ENCODE data around the gene SLC48A1.

The SLC48A1 gene

GRCh38 chr12:47824198-47824597 lies 51.2 kb downstream of the SLC48A1 start:
- no peak for DNase-seq (ENCODE audit: low read depth in 2 of 2)

- no peak for DNase-seq (ENCODE audit: low read depth in 2 of 2)
Observed at GRCh38 chr12:47824635-47825034, 51.6 kb downstream of the SLC48A1 start.

GRCh38 chr12:47825173-47825639 lies 52.2 kb downstream of the SLC48A1 start:
- DNase-seq (ENCODE audit: low read depth in 2 of 2) = no peak

GRCh38 chr12:47828008-47828975 lies 55.3 kb downstream of the SLC48A1 start:
- DNase-seq (ENCODE audit: low read depth in 2 of 2) = no peak

GRCh38 chr12:47828976-47829482 lies 56.0 kb downstream of the SLC48A1 start:
- DNase-seq (ENCODE audit: low read depth in 2 of 2) = no peak

- DNase-seq (ENCODE audit: low read depth in 2 of 2) = no peak
Observed at GRCh38 chr12:47829584-47829983, 56.5 kb downstream of the SLC48A1 start.
